Measurements from ENCODE around the gene PTPRA. TPM values are rescaled to one million over a fixed set of nuclear protein-coding genes. Genes with fewer than 3 reads are reported as not detected.

PTPRA gene
- total RNA-seq, 1 donor from 2014 or later: 67.0 TPM

DNA sequence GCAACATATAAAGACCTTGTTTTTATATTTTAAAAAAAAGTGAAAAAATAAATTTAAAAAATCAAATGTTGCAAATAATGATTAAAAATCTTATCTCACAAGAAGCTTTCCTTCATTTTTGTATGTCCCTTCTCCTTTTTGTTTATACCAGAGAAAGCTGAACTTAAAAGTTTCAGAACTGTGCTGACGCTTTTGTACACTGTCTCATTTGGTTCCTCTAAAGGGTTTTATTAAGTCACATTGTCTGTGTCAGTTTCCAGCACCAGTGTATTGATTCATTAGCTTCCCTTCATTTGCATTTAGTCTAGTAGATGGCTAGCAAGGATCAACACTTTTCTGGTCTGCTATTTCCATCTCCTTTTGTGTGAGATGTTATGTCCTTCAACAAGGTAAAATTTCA lies 39.5 kb upstream of the PTPRA start:
- Mint-ChIP-seq H3K4me3 (no peak overlapping the region), H3K9me3 (peaks cover 1% of the 10 kb centered on the region), H3K36me3 (peaks cover 17% of the 10 kb centered on the region), H3K27me3 (ENCODE audit: low read depth) (no peaks in the 10 kb centered on the region), H3K27ac (no peak overlapping the region), H3K4me1 (peaks cover 2% of the 10 kb centered on the region)
- TF ChIP-seq, protein P1, sequence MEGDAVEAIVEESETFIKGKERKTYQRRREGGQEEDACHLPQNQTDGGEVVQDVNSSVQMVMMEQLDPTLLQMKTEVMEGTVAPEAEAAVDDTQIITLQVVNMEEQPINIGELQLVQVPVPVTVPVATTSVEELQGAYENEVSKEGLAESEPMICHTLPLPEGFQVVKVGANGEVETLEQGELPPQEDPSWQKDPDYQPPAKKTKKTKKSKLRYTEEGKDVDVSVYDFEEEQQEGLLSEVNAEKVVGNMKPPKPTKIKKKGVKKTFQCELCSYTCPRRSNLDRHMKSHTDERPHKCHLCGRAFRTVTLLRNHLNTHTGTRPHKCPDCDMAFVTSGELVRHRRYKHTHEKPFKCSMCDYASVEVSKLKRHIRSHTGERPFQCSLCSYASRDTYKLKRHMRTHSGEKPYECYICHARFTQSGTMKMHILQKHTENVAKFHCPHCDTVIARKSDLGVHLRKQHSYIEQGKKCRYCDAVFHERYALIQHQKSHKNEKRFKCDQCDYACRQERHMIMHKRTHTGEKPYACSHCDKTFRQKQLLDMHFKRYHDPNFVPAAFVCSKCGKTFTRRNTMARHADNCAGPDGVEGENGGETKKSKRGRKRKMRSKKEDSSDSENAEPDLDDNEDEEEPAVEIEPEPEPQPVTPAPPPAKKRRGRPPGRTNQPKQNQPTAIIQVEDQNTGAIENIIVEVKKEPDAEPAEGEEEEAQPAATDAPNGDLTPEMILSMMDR (IDR thresholded peaks at IDR 0.05; ENCODE audit: unreplicated experiment): no peak
- no peak for DNase-seq (ENCODE audit: low spot score in 2 of 2, unreplicated experiment in 2 of 2)

DNA sequence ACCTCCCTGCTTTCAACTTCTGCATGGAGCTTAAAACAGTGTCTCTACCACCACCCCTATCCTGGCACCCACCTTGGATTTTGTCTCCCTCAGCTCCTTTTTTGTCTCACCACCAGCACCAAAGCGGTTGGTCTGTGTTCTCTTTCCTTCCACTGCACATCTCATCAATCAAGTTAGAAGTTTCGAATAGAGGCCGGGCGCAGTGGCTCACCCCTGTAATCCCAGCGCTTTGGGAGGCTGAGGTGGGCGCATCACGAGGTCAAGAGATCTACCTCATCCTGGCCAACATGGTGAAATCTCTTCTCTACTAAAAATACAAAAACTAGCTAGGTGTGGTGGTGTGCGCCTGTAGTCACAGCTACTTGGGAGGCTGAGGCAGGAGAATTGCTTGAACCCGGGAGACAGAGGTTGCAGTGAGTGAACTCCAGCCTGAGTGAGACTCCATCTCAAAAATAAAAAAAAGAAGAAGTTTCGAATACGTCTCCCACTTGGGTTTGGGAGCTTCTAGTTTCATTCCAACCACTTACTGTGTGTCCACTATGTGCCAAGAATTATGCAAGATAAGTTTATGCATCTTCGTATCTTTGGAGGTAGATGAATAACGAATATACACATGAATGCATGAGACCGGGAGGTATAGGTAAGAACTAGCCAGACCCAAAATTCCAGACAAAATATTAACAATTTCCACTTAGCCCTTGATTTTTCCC lies 38.7 kb upstream of the PTPRA start:
- H3K27ac Mint-ChIP-seq: no peak overlapping the region
- H3K4me1 Mint-ChIP-seq: peaks cover 7% of the 10 kb centered on the region
- TF ChIP-seq, protein P1 (IDR thresholded peaks at IDR 0.05; ENCODE audit: unreplicated experiment): no peak
- no peak for DNase-seq (ENCODE audit: low spot score in 2 of 2, unreplicated experiment in 2 of 2)
- no peaks in the 10 kb centered on the region for H3K27me3 Mint-ChIP-seq (ENCODE audit: low read depth)
- no peaks in the 10 kb centered on the region for H3K9me3 Mint-ChIP-seq
- peaks cover 17% of the 10 kb centered on the region for H3K36me3 Mint-ChIP-seq
- H3K4me3 Mint-ChIP-seq: no peak overlapping the region

DNA sequence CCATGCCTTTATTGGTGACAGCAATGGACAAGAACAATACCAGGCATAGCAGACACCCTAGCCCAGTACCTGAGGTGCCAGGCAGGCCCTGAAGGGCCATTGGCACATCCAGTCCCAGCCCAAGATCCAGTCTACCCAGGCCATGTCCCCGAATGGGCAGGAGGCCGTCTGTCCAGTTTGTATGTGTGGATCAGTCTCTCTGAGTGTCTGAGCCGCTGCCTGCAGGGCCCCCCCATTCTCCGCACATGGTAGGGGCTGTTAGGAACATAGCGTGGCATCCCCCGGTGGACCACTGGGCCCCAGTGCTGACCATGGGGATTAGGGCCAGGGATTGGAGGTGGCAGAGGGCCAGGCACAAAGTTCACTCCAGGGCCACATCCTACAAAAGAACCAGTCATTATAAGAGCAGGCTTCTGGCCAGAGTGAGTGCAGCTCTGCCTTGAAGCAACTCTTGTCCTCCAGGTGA lies 37.9 kb upstream of the PTPRA start:
- Mint-ChIP-seq H3K4me1 (peaks cover 10% of the 10 kb centered on the region), H3K27me3 (ENCODE audit: low read depth) (no peaks in the 10 kb centered on the region), H3K4me3 (no peak overlapping the region), H3K9me3 (no peaks in the 10 kb centered on the region), H3K27ac (no peak overlapping the region), H3K36me3 (peaks cover 17% of the 10 kb centered on the region)
- no peak for DNase-seq (ENCODE audit: low spot score in 2 of 2, unreplicated experiment in 2 of 2)
- TF ChIP-seq, protein P1 (IDR thresholded peaks at IDR 0.05; ENCODE audit: unreplicated experiment): no peak

DNA sequence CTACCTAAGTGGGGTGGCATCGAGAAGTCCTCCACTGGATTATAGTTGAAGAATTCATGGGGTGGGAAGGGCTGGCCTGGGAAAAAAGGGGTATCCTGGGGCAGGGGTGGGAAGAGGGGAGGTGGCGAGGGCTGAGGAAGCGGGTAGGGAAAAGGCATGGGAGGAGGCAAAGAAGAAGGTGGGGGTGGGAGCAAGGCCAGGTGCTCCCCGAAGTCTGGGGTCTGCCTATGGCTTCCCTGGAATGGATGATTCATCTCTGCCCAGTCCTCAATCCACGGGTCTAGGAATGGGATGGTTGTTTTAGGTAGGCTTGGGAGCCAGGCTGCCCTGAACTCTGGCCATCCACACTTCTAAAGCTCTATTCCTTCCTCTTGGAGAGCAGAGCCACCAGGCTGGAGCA lies 37.2 kb upstream of the PTPRA start:
- H3K4me1 Mint-ChIP-seq: peaks cover 11% of the 10 kb centered on the region
- no peaks in the 10 kb centered on the region for H3K9me3 Mint-ChIP-seq
- H3K27me3 Mint-ChIP-seq (ENCODE audit: low read depth): no peaks in the 10 kb centered on the region
- H3K36me3 Mint-ChIP-seq: peaks cover 17% of the 10 kb centered on the region
- TF ChIP-seq, protein P1 (IDR thresholded peaks at IDR 0.05; ENCODE audit: unreplicated experiment): no peak
- no peak overlapping the region for H3K27ac Mint-ChIP-seq
- no peak overlapping the region for H3K4me3 Mint-ChIP-seq
- no peak for DNase-seq (ENCODE audit: low spot score in 2 of 2, unreplicated experiment in 2 of 2)

DNA sequence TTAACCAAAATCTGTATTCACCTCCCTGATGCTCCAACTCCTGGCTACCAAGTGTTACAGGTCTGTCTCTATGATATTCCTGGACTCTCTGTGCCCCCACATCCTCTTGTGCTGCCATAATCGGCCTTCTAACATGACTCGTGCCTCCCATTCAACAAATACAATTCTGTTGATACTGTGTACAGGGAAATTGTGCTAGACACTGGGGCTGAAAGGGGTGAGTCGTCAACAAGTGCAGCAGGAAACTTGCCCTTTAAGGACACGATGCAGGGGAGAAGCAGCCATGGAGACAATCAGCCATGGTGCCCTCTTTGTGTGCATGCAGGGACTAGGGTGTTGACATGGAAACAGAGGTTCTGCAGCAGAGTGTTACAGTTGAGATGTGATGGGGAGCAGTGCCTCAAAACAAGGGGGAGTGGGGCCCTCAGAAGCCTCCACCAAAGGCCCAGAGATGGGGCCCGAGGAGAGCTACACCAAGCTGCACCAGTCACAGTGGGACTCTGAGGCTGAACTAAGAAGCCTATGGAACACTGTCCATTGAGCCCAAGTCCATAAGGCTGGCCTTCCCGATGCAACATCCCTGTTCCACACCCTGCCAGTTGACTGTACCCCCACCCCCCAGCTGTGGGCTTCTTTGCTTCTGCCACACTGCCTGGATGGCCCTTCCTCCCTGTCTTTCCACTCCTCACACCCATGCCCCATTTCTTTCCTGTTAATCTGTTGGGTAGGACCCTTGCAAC lies 35.9 kb upstream of the PTPRA start:
- no peak for DNase-seq (ENCODE audit: low spot score in 2 of 2, unreplicated experiment in 2 of 2)
- H3K4me1 Mint-ChIP-seq: peaks cover 14% of the 10 kb centered on the region
- no peak overlapping the region for H3K27ac Mint-ChIP-seq
- no peaks in the 10 kb centered on the region for H3K27me3 Mint-ChIP-seq (ENCODE audit: low read depth)
- peaks cover 17% of the 10 kb centered on the region for H3K36me3 Mint-ChIP-seq
- TF ChIP-seq, protein P1 (IDR thresholded peaks at IDR 0.05; ENCODE audit: unreplicated experiment): no peak
- no peak overlapping the region for H3K4me3 Mint-ChIP-seq
- no peaks in the 10 kb centered on the region for H3K9me3 Mint-ChIP-seq

All from mesothelial cell of epicardium (in vitro differentiated cells).